HG03378 (cell line): Measurements from ENCODE around the gene TMEM38A.

Source experiments
- ATAC-seq: cut with Tn5 transposase; IDR thresholded peaks from one replicate; pipeline ENCODE4 v1.9.1; 2021; ENCODE audit warnings: mild to moderate bottlenecking, moderate library complexity; ENCODE audit not compliant: unreplicated experiment

TMEM38A gene

DNA sequence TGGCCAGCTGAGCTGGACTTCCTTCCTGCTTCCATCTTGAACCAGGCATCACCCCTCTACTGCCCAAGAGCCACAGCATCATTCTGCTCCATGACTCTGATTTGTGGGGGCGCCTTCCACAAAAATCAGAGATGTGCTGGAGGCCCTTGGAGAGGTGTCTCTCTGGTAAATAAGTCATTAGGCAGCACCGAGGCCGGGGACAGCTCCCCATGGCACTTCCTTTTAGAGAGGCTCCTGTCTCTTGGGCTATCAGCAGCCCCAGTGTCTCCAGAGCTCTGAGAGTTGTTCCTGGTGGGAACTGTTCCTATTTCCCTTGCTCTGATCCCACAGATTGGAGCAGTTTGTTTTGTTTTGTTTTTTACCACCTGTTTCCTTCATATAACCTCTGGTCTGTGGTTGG, 78.6 kb downstream of the TMEM38A start:
- no peak for ATAC-seq
